ENCODE measurements around the gene LDHAL6A. TPM values are rescaled to one million over a fixed set of nuclear protein-coding genes. Genes with fewer than 3 reads are reported as not detected.
A peak's percentile ranks its signal among the peaks of the same experiment; 100 is the strongest.
"Not testable (repeated sequence)": the region's sequence is repeated elsewhere in the genome, so short reads cannot be mapped to it uniquely, and the experiment has no call there.

Gene LDHAL6A
- not detected for total RNA-seq

- H3K4me1 Mint-ChIP-seq (ENCODE audit: low read depth), result peaks cover 2% of the 10 kb centered on the region
- DNase-seq (no peak), ATAC-seq (no peak)
- POLR2A ChIA-PET, result no interaction called here
- H3K36me3 Mint-ChIP-seq (ENCODE audit: low read depth), result no peaks in the 10 kb centered on the region
- peaks cover 3% of the 10 kb centered on the region for H3K27me3 Mint-ChIP-seq
- H3K9me3 Mint-ChIP-seq, result no peaks in the 10 kb centered on the region
- H3K27ac Mint-ChIP-seq, result no peak within 1 kb of the TSS
- CTCF ChIA-PET, result no interaction called here
- intact Hi-C loops (cut with micrococcal nuclease), result no loop called here
- no peak within 1 kb of the TSS for H3K4me3 Mint-ChIP-seq
- TF ChIP-seq CTCF (IDR thresholded peaks at IDR 0.05), result no peak
These were observed at the start of gene LDHAL6A for GRCh38 chr11:18455686-18456372. Gene LDHAL6A (plus strand): TSS chr11:18455856. CDS start chr11:18456681, 825 bp downstream.

GRCh38 chr11:18407400-18407799 lies 48.3 kb upstream of the LDHAL6A start:
- H3K9me3 Mint-ChIP-seq; ATAC-seq; intact Hi-C loops (cut with micrococcal nuclease); H3K4me3 Mint-ChIP-seq; CTCF ChIA-PET; H3K27me3 Mint-ChIP-seq; H3K27ac Mint-ChIP-seq; DNase-seq: not testable (repeated sequence)
- POLR2A ChIA-PET, result interaction anchor here (1.1 to 7.8 kb wide), 3 partner anchors 11 to 85 kb away, joined by 3 to 83 read pairs (median 10); partner anchors contain the start of genes GTF2H1, HPS5 and LDHA
- peaks cover 45% of the 10 kb centered on the region for H3K36me3 Mint-ChIP-seq (ENCODE audit: low read depth)
- H3K4me1 Mint-ChIP-seq (ENCODE audit: low read depth), result peaks cover 18% of the 10 kb centered on the region

GRCh38 chr11:18408558-18409291 lies 46.9 kb upstream of the LDHAL6A start:
- ChIA-PET POLR2A (interaction anchor here (0.6 to 7.8 kb wide), 5 partner anchors 12 to 87 kb away, joined by 3 to 83 read pairs (median 9); partner anchors contain the start of genes GTF2H1, HPS5 and LDHA), CTCF (no interaction called here)
- TF ChIP-seq CTCF (IDR thresholded peaks at IDR 0.05), result no peak
- DNase-seq (peak; percentile 43), ATAC-seq (peak; percentile 30)
- intact Hi-C loops (cut with micrococcal nuclease), result no loop called here
- H3K4me1 Mint-ChIP-seq (ENCODE audit: low read depth), result peaks cover 12% of the 10 kb centered on the region
- peaks cover 4% of the 10 kb centered on the region for H3K9me3 Mint-ChIP-seq
- H3K4me3 Mint-ChIP-seq, result no peak overlapping the region
- peaks cover 32% of the 10 kb centered on the region for H3K36me3 Mint-ChIP-seq (ENCODE audit: low read depth)
- no peak overlapping the region for H3K27ac Mint-ChIP-seq
- no peaks in the 10 kb centered on the region for H3K27me3 Mint-ChIP-seq

GRCh38 chr11:18416459-18416858 lies 39.2 kb upstream of the LDHAL6A start:
- intact Hi-C loops (cut with micrococcal nuclease), result no loop called here
- DNase-seq, result no peak

GRCh38 chr11:18419040-18419439 lies 36.6 kb upstream of the LDHAL6A start:
- intact Hi-C loops (cut with micrococcal nuclease), result no loop called here
- Mint-ChIP-seq H3K4me3 (no peak overlapping the region), H3K27ac (no peak overlapping the region), H3K36me3 (ENCODE audit: low read depth) (no peaks in the 10 kb centered on the region), H3K27me3 (no peaks in the 10 kb centered on the region), H3K4me1 (ENCODE audit: low read depth) (peaks cover 8% of the 10 kb centered on the region), H3K9me3 (no peaks in the 10 kb centered on the region)
- ChIA-PET CTCF (no interaction called here), POLR2A (no interaction called here)
- no peak for ATAC-seq
- no peak for DNase-seq
- no peak for TF ChIP-seq CTCF (IDR thresholded peaks at IDR 0.05)

More at GRCh38 chr11:18416459-18416858, 39.2 kb upstream of the LDHAL6A start:
- Mint-ChIP-seq H3K36me3 (ENCODE audit: low read depth) (no peaks in the 10 kb centered on the region), H3K4me1 (ENCODE audit: low read depth) (peaks cover 13% of the 10 kb centered on the region), H3K27ac (no peak overlapping the region), H3K27me3 (no peaks in the 10 kb centered on the region), H3K9me3 (no peaks in the 10 kb centered on the region), H3K4me3 (no peak overlapping the region)
- POLR2A ChIA-PET, result no interaction called here
- TF ChIP-seq CTCF (IDR thresholded peaks at IDR 0.05), result no peak
- no peak for ATAC-seq
- CTCF ChIA-PET, result no interaction called here

All from activated CD8-positive, alpha-beta T cell treated with anti-CD3 and anti-CD28 coated beads for 36 hours (primary cell).